Neutrophil (primary cell): ENCODE measurements around the gene CNOT3.

ENCODE experiments used
- H3K27ac ChIP-seq: fragments of 200-600 bp; sonication (generic); 2 replicates; pipeline ENCODE4 v1.5.1; 2016; ENCODE audit warnings: mild to moderate bottlenecking, moderate library complexity
- H3K27me3 ChIP-seq: fragments of 200-600 bp; sonication (generic); 2 replicates; pipeline ENCODE4 v1.6.0; 2016; ENCODE audit warnings: mild to moderate bottlenecking
- H3K36me3 ChIP-seq: fragments of 200-600 bp; sonication (generic); 2 replicates; pipeline ENCODE4 v1.5.1; 2017
- H3K4me1 ChIP-seq, 2 experiments: fragments of 200-600 bp in 1 of 2; sonication (generic) in 1 of 2; 1 replicate in 1 of 2; 2 replicates in 1 of 2; pipeline versions ENCODE4 v1.5.1 to v1.6.1; 2013 to 2016; ENCODE audit warnings: low read depth in 1 of 2, low read length in 1 of 2, mild to moderate bottlenecking in 1 of 2, moderate library complexity in 1 of 2; ENCODE audit not compliant: control insufficient read depth in 1 of 2, insufficient read depth in 1 of 2
- H3K4me3 ChIP-seq, 2 experiments: fragments of 200-600 bp in 1 of 2; sonication (generic) in 1 of 2; 1 replicate in 1 of 2; 2 replicates in 1 of 2; pipeline ENCODE4 v1.5.1; 2013 to 2016; ENCODE audit warnings: low read depth in 1 of 2, low read length in 1 of 2, mild to moderate bottlenecking in 1 of 2, moderate library complexity in 1 of 2
- H3K9me3 ChIP-seq: fragments of 200-600 bp; sonication (generic); 2 replicates; pipeline ENCODE4 v1.5.1; 2016
- TF ChIP-seq, protein P1 (sequence below): fragments of 200-600 bp; sonication (generic); IDR thresholded peaks from 2 replicates; pipeline ENCODE4 v1.5.1; 2016; ENCODE audit warnings: antibody characterized with exemption

Gene CNOT3

DNA sequence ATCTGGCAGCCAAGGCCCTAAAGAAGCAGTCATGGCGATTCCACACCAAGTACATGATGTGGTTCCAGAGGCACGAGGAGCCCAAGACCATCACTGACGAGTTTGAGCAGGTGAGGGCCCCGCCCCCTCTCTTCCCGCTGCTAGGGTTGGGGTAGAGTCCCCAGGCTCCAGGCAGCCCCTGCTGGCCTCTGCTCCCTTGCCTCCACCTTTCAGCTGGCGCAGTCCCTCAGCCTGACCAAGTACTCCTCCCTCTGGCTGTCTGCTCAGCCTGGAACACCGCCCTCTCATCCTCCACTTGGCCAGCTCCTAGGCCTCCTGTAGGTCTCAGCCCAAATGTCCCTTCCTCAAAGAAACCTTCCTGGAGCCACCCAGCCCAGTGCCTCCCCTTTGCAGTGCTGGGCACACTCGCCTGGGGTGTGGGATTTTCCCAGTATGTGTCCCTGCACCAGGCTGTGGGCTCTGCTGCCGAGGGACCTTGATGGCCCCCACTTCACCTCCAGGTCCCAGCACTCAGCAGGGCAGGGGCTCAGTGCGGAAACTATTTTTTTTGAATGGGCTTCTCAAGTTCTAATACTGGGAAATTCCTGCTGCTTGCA, 16.3 kb downstream of the CNOT3 start:
- Histone ChIP-seq H3K36me3 (peaks cover 94% of the 10 kb centered on the region), H3K27me3 (no peaks in the 10 kb centered on the region), H3K9me3 (no peaks in the 10 kb centered on the region), H3K27ac (peak overlapping the region; percentile 52), H3K4me3 (no peak overlapping the region), H3K4me1 (peaks cover 13 to 14% of the 10 kb centered on the region in 2 experiments)
- TF ChIP-seq, protein P1, sequence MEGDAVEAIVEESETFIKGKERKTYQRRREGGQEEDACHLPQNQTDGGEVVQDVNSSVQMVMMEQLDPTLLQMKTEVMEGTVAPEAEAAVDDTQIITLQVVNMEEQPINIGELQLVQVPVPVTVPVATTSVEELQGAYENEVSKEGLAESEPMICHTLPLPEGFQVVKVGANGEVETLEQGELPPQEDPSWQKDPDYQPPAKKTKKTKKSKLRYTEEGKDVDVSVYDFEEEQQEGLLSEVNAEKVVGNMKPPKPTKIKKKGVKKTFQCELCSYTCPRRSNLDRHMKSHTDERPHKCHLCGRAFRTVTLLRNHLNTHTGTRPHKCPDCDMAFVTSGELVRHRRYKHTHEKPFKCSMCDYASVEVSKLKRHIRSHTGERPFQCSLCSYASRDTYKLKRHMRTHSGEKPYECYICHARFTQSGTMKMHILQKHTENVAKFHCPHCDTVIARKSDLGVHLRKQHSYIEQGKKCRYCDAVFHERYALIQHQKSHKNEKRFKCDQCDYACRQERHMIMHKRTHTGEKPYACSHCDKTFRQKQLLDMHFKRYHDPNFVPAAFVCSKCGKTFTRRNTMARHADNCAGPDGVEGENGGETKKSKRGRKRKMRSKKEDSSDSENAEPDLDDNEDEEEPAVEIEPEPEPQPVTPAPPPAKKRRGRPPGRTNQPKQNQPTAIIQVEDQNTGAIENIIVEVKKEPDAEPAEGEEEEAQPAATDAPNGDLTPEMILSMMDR, result no peak

DNA sequence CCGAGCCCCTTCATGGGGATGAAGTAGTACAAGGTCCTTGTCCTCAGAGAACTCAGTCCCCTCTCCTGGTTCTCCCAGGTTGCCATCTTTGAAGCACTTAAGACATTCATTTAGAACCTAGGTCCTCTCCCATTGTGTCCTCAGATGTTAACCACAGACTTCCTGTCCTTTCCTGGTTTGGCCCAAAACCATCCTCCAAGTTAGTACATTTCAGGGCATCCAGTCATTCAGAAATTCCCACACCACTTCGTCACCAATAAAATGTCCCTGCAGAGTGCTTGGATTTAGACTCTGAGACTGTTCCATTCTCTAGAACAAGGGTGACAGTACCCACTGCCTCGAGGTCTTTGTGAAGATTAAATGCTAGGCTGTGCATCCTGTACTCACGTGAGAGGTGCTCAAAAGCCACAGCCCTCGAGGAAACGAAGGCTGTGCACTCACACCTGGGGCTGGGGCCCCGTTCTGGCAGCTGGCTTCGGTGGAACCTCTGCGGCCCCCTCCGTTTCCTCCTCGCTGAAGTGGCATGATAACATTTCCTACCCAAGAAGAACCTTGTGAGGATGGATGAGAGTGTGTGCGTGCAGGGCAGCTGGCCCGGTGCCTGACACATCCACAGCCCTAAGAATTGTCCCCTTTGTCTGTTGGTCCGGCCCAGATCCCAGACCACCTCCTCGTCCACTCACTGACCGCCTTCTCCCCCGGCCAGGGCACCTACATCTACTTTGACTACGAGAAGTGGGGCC, 17.2 kb downstream of the CNOT3 start:
- H3K27me3 ChIP-seq, result no peaks in the 10 kb centered on the region
- H3K27ac ChIP-seq, result peak overlapping the region; percentile 52
- H3K4me3 ChIP-seq, result no peak overlapping the region
- TF ChIP-seq, protein P1, result no peak
- H3K36me3 ChIP-seq, result peaks cover 85% of the 10 kb centered on the region
- H3K4me1 ChIP-seq, result peaks cover 18 to 19% of the 10 kb centered on the region in 2 experiments
- H3K9me3 ChIP-seq, result no peaks in the 10 kb centered on the region

DNA sequence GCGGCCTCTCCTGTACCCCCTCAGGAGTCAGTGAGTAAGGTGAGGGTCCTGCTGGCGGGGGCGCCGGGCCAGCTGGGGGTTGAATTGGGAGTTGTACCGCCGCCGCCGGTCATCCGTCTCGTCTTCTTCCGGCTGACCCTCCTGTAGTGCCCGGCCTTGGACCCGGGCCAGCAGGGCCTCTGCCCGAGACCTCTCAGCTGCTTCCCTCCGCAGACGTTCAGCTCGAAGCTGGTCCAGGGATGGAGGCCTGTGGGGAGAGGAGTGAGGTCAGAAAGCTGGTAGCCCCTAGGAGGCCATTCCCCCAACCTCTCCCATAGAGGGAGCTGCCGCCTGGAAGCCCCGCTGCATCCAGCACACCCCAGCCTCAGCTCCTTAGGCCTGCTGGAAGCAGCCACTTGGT, 18.1 kb downstream of the CNOT3 start:
- Histone ChIP-seq H3K4me1 (peaks cover 22% of the 10 kb centered on the region in 2 experiments), H3K4me3 (no peak overlapping the region), H3K9me3 (no peaks in the 10 kb centered on the region), H3K36me3 (peaks cover 76% of the 10 kb centered on the region), H3K27me3 (no peaks in the 10 kb centered on the region), H3K27ac (no peak overlapping the region)
- TF ChIP-seq, protein P1, result no peak

DNA sequence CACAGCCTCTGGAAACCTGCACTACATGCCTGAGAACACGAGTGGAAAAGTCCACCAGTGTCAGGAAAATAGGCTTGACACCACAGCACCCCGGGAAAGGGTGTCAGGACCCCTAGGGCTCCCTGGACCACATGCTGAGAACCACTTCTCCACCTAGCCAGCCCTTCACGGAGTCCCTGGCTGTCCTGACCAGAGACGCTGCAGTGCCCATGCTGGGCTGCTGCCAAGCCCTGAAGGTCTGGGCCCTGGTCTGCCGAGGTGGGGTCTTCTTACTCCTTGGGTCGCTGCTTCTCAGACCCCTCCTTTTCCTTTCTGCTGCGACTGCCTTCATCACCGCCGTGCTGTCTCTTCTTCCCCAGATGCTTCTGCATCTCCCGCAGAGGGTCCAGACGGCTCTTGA, 18.9 kb downstream of the CNOT3 start:
- Histone ChIP-seq H3K36me3 (peaks cover 68% of the 10 kb centered on the region), H3K4me1 (peaks cover 28 to 29% of the 10 kb centered on the region in 2 experiments), H3K27me3 (no peaks in the 10 kb centered on the region), H3K27ac (no peak overlapping the region), H3K4me3 (no peak overlapping the region), H3K9me3 (no peaks in the 10 kb centered on the region)
- TF ChIP-seq, protein P1, result no peak

DNA sequence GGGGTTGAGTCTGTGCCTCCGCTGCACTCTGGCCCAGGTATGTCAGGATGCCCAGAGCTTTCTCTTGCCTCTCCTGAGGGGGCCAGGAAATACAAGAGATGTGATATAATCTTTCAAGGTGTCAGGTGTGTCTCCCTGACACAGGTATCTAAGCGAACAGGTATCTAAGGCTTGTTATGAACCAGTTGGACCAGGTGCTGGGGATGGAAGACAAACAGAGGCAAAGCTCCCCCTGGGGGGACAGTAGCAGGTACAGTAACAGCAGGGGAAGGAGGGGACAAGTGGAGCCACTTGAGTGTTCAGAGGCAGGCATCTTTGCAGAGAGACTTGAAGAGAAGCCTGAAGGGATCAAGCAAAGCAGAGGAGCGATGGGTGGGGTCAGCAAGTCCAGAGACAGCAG, 19.4 kb downstream of the CNOT3 start:
- Histone ChIP-seq H3K4me1 (peaks cover 32 to 34% of the 10 kb centered on the region in 2 experiments), H3K9me3 (no peaks in the 10 kb centered on the region), H3K36me3 (peaks cover 63% of the 10 kb centered on the region), H3K27ac (no peak overlapping the region), H3K27me3 (no peaks in the 10 kb centered on the region), H3K4me3 (no peak overlapping the region)
- TF ChIP-seq, protein P1, result no peak
